ENCODE data around the gene ALPK1. TPM values are rescaled to one million over a fixed set of nuclear protein-coding genes. Genes with fewer than 3 reads are reported as not detected.
A peak's percentile ranks its signal among the peaks of the same experiment; 100 is the strongest.
"Not testable (repeated sequence)": the region's sequence is repeated elsewhere in the genome, so short reads cannot be mapped to it uniquely, and the experiment has no call there.

Gene ALPK1
- total RNA-seq, 1 experiment from 2014 or later: 11.8 TPM

- H3K27ac ChIP-seq (ENCODE audit: low read depth, low read length, poor library complexity, severe bottlenecking): no peak overlapping the region
- H3K27me3 ChIP-seq (replicated peaks; ENCODE audit: insufficient read depth, low read depth, low read length, poor library complexity): no peaks in the 10 kb centered on the region
- POLR2A ChIA-PET (ENCODE audit: low non-redundant PET): no interaction called here
- intact Hi-C loops (cut with micrococcal nuclease; ENCODE audit: unreplicated experiment): no loop called here
- H3K4me3 ChIP-seq (ENCODE audit: low read depth, low read length, poor library complexity, severe bottlenecking): no peak overlapping the region
- BruUV-seq (replicated peaks): no TSS peak
- H3K9me3 ChIP-seq (ENCODE audit: low read depth, low read length, poor library complexity, severe bottlenecking): no peaks in the 10 kb centered on the region
- CTCF ChIA-PET: no interaction called here
- no peak for TF ChIP-seq EZH2 (IDR thresholded peaks at IDR 0.05; ENCODE audit: borderline replicate concordance, low read depth, low read length, poor library complexity, severe bottlenecking)
- DNase-seq (ENCODE audit: low spot score): no peak
- no peaks in the 10 kb centered on the region for H3K36me3 ChIP-seq (ENCODE audit: insufficient read depth, low read length, poor library complexity, severe bottlenecking)
- peaks cover 18% of the 10 kb centered on the region for H3K4me1 ChIP-seq (ENCODE audit: insufficient read depth, low read length, poor library complexity, severe bottlenecking)
These were observed 2.6 kb downstream of the ALPK1 start for GRCh38 chr4:112299721-112300120.

- Histone ChIP-seq H3K36me3 (ENCODE audit: insufficient read depth, low read length, poor library complexity, severe bottlenecking) (no peaks in the 10 kb centered on the region), H3K27ac (ENCODE audit: low read depth, low read length, poor library complexity, severe bottlenecking) (no peak overlapping the region), H3K4me1 (ENCODE audit: insufficient read depth, low read length, poor library complexity, severe bottlenecking) (peaks cover 13% of the 10 kb centered on the region), H3K27me3 (replicated peaks; ENCODE audit: insufficient read depth, low read depth, low read length, poor library complexity) (no peaks in the 10 kb centered on the region), H3K4me3 (ENCODE audit: low read depth, low read length, poor library complexity, severe bottlenecking) (no peak overlapping the region), H3K9me3 (ENCODE audit: low read depth, low read length, poor library complexity, severe bottlenecking) (no peaks in the 10 kb centered on the region)
- BruUV-seq (replicated peaks): no TSS peak
- DNase-seq (ENCODE audit: low spot score): no peak
- CTCF ChIA-PET: no interaction called here
- intact Hi-C loops (cut with micrococcal nuclease; ENCODE audit: unreplicated experiment): no loop called here
- TF ChIP-seq CTCF (conservative IDR thresholded peaks at IDR 0.05; ENCODE audit: low read depth, low read length) (no peak), EZH2 (IDR thresholded peaks at IDR 0.05; ENCODE audit: borderline replicate concordance, low read depth, low read length, poor library complexity, severe bottlenecking) (no peak)
- POLR2A ChIA-PET (ENCODE audit: low non-redundant PET): no interaction called here
These were observed 5.4 kb downstream of the ALPK1 start for GRCh38 chr4:112302320-112303274.

GRCh38 chr4:112305477-112305876, 8.3 kb downstream of the ALPK1 start:
- CTCF ChIA-PET; DNase-seq (ENCODE audit: low spot score); POLR2A ChIA-PET (ENCODE audit: low non-redundant PET); H3K4me3 ChIP-seq (ENCODE audit: low read depth, low read length, poor library complexity, severe bottlenecking); H3K27me3 ChIP-seq (replicated peaks; ENCODE audit: insufficient read depth, low read depth, low read length, poor library complexity); BruUV-seq (replicated peaks); H3K27ac ChIP-seq (ENCODE audit: low read depth, low read length, poor library complexity, severe bottlenecking); intact Hi-C loops (cut with micrococcal nuclease; ENCODE audit: unreplicated experiment); H3K36me3 ChIP-seq (ENCODE audit: insufficient read depth, low read length, poor library complexity, severe bottlenecking); H3K4me1 ChIP-seq (ENCODE audit: insufficient read depth, low read length, poor library complexity, severe bottlenecking); H3K9me3 ChIP-seq (ENCODE audit: low read depth, low read length, poor library complexity, severe bottlenecking): not testable (repeated sequence)

GRCh38 chr4:112309263-112309791, 12.2 kb downstream of the ALPK1 start:
- intact Hi-C loops (cut with micrococcal nuclease; ENCODE audit: unreplicated experiment); H3K4me1 ChIP-seq (ENCODE audit: insufficient read depth, low read length, poor library complexity, severe bottlenecking); BruUV-seq (replicated peaks); POLR2A ChIA-PET (ENCODE audit: low non-redundant PET); H3K27me3 ChIP-seq (replicated peaks; ENCODE audit: insufficient read depth, low read depth, low read length, poor library complexity); H3K36me3 ChIP-seq (ENCODE audit: insufficient read depth, low read length, poor library complexity, severe bottlenecking); CTCF ChIA-PET; H3K27ac ChIP-seq (ENCODE audit: low read depth, low read length, poor library complexity, severe bottlenecking); H3K9me3 ChIP-seq (ENCODE audit: low read depth, low read length, poor library complexity, severe bottlenecking): not testable (repeated sequence)
- H3K4me3 ChIP-seq (ENCODE audit: low read depth, low read length, poor library complexity, severe bottlenecking): peak overlapping the region; percentile 40
- peak; percentile 77 for DNase-seq (ENCODE audit: low spot score)

All from A673 (cell line).